Activated CD4-positive, alpha-beta T cell treated with anti-CD3 and anti-CD28 coated beads for 36 hours (primary cell): ENCODE data around the gene ATR. TPM values are rescaled to one million over a fixed set of nuclear protein-coding genes. Genes with fewer than 3 reads are reported as not detected.

Source experiments
- ATAC-seq: fragments of 200-7000 bp; cut with Tn5 transposase; one replicate; pipeline ENCODE4 v1.10.0; 2021; ENCODE audit warnings: mild to moderate bottlenecking, moderate library complexity
- CTCF ChIA-PET: fragments of 350-600 bp; sonication (Branson Sonifier 250); formaldehyde crosslinking; loops from one replicate; lab custom pipeline; 2021; ENCODE audit warnings: antibody characterized with exemption; lab: Charles Lee
- POLR2A ChIA-PET: fragments of 350-600 bp; sonication (Branson Sonifier 250); formaldehyde crosslinking; loops from one replicate; lab custom pipeline; 2021; ENCODE audit warnings: antibody characterized with exemption, inconsistent platforms; lab: Charles Lee
- DNase-seq: peaks from one replicate; pipeline ENCODE4 v3.0.0-alpha.2; 2020
- H3K27ac Mint-ChIP-seq: one replicate; pipeline ENCODE4 v1.8.0; 2021; ENCODE audit warnings: mixed read lengths
- H3K27me3 Mint-ChIP-seq: one replicate; pipeline ENCODE4 v1.8.0; 2021; ENCODE audit warnings: mixed read lengths
- H3K36me3 Mint-ChIP-seq: one replicate; pipeline ENCODE4 v1.8.0; 2021; ENCODE audit warnings: low read depth, mixed read lengths
- H3K4me1 Mint-ChIP-seq: one replicate; pipeline ENCODE4 v1.8.0; 2021; ENCODE audit warnings: mixed read lengths
- H3K4me3 Mint-ChIP-seq: one replicate; pipeline ENCODE4 v1.8.0; 2021; ENCODE audit warnings: mild to moderate bottlenecking, moderate library complexity, mixed read lengths
- H3K9me3 Mint-ChIP-seq: one replicate; pipeline ENCODE4 v1.8.0; 2021; ENCODE audit warnings: low read depth, mixed read lengths
- intact Hi-C, 2 experiments: fragments of 100-400 bp; cut with DNase I in 1 of 2; cut with micrococcal nuclease in 1 of 2; formaldehyde crosslinking; loops; one replicate each; pipeline versions ENCODE4 v1.14.2 to v1.15.1; 2022 to 2024; cut with DNase I, micrococcal nuclease
- total RNA-seq, 2 experiments: library from RNA; stranded (reverse); gene quantifications; one replicate each; pipeline ENCODE4 v1.2.3, GENCODE V29; 2021

ATR gene
- total RNA-seq, 2 experiments from 2014 or later: 36.1 to 39.9 TPM

- DNase-seq (no peak), ATAC-seq (no peak)
- no peaks in the 10 kb centered on the region for H3K9me3 Mint-ChIP-seq
- CTCF ChIA-PET: interaction anchor here (1.6 kb wide), 1 partner anchor 11 kb away, joined by 7 read pairs; no protein-coding TSS in a partner anchor
- peaks cover 6% of the 10 kb centered on the region for H3K4me1 Mint-ChIP-seq
- peaks cover 34% of the 10 kb centered on the region for H3K36me3 Mint-ChIP-seq
- no peaks in the 10 kb centered on the region for H3K27me3 Mint-ChIP-seq
- POLR2A ChIA-PET: no interaction called here
- H3K27ac Mint-ChIP-seq: no peak overlapping the region
- H3K4me3 Mint-ChIP-seq: no peak overlapping the region
- intact Hi-C loops: no loop called here
Measured at GRCh38 chr3:142523921-142524566, 54.5 kb downstream of the ATR start.

DNA sequence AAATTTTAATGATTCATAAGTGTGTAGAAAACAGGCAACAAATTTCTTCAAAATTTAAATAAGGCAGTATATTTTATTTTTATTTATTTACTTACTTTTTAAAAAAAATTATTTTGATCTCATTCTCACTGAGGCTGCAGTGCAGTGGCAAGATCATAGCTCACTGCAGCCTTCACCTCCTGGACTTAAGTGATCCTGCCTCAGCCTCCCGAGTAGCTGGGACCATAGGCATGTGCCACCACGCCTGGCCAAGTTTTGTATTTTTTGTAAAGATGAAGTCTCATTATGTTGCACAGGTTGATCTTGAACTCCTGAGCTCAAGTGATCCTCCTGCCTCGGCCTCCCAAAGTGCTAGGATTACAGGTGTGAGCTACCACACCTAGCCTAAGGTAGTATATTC, 69.5 kb downstream of the ATR start:
- H3K36me3 Mint-ChIP-seq: peaks cover 38% of the 10 kb centered on the region
- peak; percentile 25 for ATAC-seq
- POLR2A ChIA-PET: no interaction called here

DNA sequence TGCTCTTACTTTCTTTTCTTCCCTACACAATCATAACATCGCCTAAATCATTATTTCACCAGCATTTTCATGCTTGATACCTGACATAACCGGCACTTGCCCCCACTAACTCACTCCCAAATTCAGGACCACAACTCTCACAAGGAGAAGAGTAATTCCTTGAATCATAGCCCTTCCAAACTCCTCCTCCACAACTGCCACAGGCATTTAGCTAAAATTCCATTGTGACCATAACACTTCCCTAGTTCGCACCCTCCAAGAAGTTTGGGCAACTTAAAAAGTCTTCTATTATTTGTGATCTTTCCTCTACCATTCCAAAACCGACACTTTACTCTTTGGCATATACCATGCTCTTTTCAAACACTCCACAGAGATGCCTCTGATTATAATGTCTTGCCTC, 71.3 kb downstream of the ATR start:
- peaks cover 9% of the 10 kb centered on the region for H3K4me1 Mint-ChIP-seq
- H3K36me3 Mint-ChIP-seq: peaks cover 44% of the 10 kb centered on the region
- H3K27me3 Mint-ChIP-seq: no peaks in the 10 kb centered on the region
- H3K27ac Mint-ChIP-seq: peak overlapping the region; percentile 45
- no peak overlapping the region for H3K4me3 Mint-ChIP-seq
- no peaks in the 10 kb centered on the region for H3K9me3 Mint-ChIP-seq
- ATAC-seq (no peak), DNase-seq (no peak)
- CTCF ChIA-PET: interaction anchor here (0.7 to 1.2 kb wide), 3 partner anchors 9 to 279 kb away, joined by 3 to 5 read pairs (median 3); no protein-coding TSS in a partner anchor
- intact Hi-C loops: no loop called here
- POLR2A ChIA-PET: no interaction called here

More for the DNA sequence above, 69.5 kb downstream of the ATR start:
- intact Hi-C loops: loop anchor here in 1 of 2 experiments (2.0 kb wide), 2 partner anchors 62 to 68 kb away; no protein-coding TSS in a partner anchor
- peaks cover 9% of the 10 kb centered on the region for H3K4me1 Mint-ChIP-seq
- no peaks in the 10 kb centered on the region for H3K9me3 Mint-ChIP-seq
- H3K27ac Mint-ChIP-seq: peak overlapping the region; percentile 83
- CTCF ChIA-PET: interaction anchor here (1.4 kb wide), 1 partner anchor 21 kb away, joined by 4 read pairs; no protein-coding TSS in a partner anchor
- H3K27me3 Mint-ChIP-seq: no peaks in the 10 kb centered on the region
- peak overlapping the region; percentile 59 for H3K4me3 Mint-ChIP-seq
- DNase-seq: no peak

- ChIA-PET CTCF (no interaction called here), POLR2A (no interaction called here)
- DNase-seq (no peak), ATAC-seq (no peak)
- no peaks in the 10 kb centered on the region for H3K27me3 Mint-ChIP-seq
- H3K4me3 Mint-ChIP-seq: no peak overlapping the region
- no peak overlapping the region for H3K27ac Mint-ChIP-seq
- peaks cover 20% of the 10 kb centered on the region for H3K4me1 Mint-ChIP-seq
- H3K9me3 Mint-ChIP-seq: no peaks in the 10 kb centered on the region
- intact Hi-C loops: no loop called here
- H3K36me3 Mint-ChIP-seq: peaks cover 56% of the 10 kb centered on the region
Measured at GRCh38 chr3:142502187-142502985, 76.1 kb downstream of the ATR start.

- ChIA-PET CTCF (interaction anchor here (0.7 kb wide), 1 partner anchor 189 kb away, joined by 3 read pairs; no protein-coding TSS in a partner anchor), POLR2A (no interaction called here)
- no peak for DNase-seq
- Mint-ChIP-seq H3K9me3 (no peaks in the 10 kb centered on the region), H3K27ac (no peak overlapping the region), H3K4me3 (no peak overlapping the region), H3K27me3 (no peaks in the 10 kb centered on the region), H3K36me3 (peaks cover 58% of the 10 kb centered on the region), H3K4me1 (peaks cover 16% of the 10 kb centered on the region)
- intact Hi-C loops: no loop called here
- no peak for ATAC-seq
Measured at GRCh38 chr3:142501004-142501926, 77.3 kb downstream of the ATR start.

DNA sequence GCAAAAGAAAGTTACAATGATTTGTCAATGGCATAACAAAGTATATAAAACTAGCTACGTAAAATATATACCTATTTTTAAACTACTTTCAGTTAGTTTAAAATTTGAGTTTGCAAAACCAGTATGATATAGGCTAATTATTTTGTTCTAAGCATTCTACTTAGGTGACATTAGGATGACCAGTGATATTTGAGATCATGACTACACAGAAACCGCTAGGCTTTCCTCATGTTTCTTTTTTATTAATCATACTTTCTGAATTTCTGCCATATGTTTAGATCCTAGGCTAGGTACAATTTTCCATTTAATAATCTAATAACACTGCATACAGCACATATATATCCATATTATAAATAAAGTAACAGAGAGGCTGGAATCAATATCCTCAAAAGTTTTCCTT, 78.3 kb downstream of the ATR start:
- Mint-ChIP-seq H3K9me3 (no peaks in the 10 kb centered on the region), H3K27me3 (no peaks in the 10 kb centered on the region), H3K36me3 (peaks cover 57% of the 10 kb centered on the region), H3K27ac (no peak overlapping the region), H3K4me1 (peaks cover 16% of the 10 kb centered on the region), H3K4me3 (no peak overlapping the region)
- POLR2A ChIA-PET: no interaction called here
- intact Hi-C loops: no loop called here
- DNase-seq (no peak), ATAC-seq (no peak)
- CTCF ChIA-PET: interaction anchor here (0.7 kb wide), 2 partner anchors 188 to 596 kb away, joined by 3 read pairs; no protein-coding TSS in a partner anchor

DNA sequence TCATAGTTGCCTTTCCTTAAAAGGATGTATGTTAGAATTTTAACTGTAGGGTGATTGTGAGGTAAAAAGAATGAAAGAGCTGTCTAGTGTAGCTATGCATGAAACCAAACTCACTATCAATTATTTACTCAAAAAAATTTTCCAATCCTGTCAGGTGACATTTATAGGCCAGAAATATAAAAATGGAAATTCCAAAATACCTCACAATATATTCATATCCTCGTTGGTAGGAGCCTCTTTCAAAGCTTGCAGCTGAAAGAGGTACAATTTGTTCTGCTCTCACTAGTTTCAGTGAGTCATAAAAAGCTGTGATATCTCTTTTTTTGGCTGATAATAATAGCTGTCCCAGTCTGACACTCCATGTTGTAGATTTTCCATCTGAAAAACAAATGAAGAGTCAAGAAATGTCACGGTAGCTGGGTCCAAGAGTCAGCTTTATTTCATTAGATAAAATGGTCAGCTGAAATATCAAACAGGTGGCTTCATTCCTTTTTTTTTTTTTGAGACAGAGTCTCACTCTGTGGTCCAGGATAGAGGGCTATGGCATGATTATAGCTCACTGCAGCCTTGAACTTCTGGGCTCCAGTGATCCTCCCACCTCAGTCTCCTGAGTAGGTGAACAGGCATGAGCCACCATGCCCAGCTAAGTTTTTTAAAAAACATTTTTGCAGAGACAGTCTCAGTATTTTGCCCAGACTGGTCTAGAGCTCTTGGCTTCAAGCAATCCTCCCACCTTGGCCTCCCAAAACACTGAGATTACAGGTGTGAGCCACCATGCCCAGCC, 79.9 kb downstream of the ATR start:
- H3K27ac Mint-ChIP-seq: peak overlapping the region; percentile 62
- peak; percentile 90 for ATAC-seq
- peaks cover 64% of the 10 kb centered on the region for H3K36me3 Mint-ChIP-seq
- POLR2A ChIA-PET: no interaction called here
- H3K4me3 Mint-ChIP-seq: no peak overlapping the region
- peaks cover 16% of the 10 kb centered on the region for H3K4me1 Mint-ChIP-seq
- H3K9me3 Mint-ChIP-seq: no peaks in the 10 kb centered on the region
- no peak for DNase-seq
- no peaks in the 10 kb centered on the region for H3K27me3 Mint-ChIP-seq
- intact Hi-C loops: loop anchor here in 1 of 2 experiments (2.0 kb wide), 1 partner anchor 52 kb away; no protein-coding TSS in a partner anchor
- CTCF ChIA-PET: interaction anchor here (0.5 to 1.6 kb wide), 5 partner anchors 9 to 1039 kb away, joined by 3 to 5 read pairs (median 3); no protein-coding TSS in a partner anchor

GRCh38 chr3:142497729-142498128, 80.8 kb downstream of the ATR start:
- CTCF ChIA-PET: interaction anchor here (1.3 to 1.6 kb wide), 2 partner anchors 9 to 15 kb away, joined by 4 to 5 read pairs; no protein-coding TSS in a partner anchor
- DNase-seq (no peak), ATAC-seq (peak; percentile 48)
- intact Hi-C loops: loop anchor here in 1 of 2 experiments (2.0 kb wide), 1 partner anchor 51 kb away; no protein-coding TSS in a partner anchor
- Mint-ChIP-seq H3K9me3 (no peaks in the 10 kb centered on the region), H3K4me1 (peaks cover 16% of the 10 kb centered on the region), H3K27me3 (no peaks in the 10 kb centered on the region), H3K27ac (no peak overlapping the region), H3K36me3 (peaks cover 67% of the 10 kb centered on the region), H3K4me3 (no peak overlapping the region)
- POLR2A ChIA-PET: no interaction called here

DNA sequence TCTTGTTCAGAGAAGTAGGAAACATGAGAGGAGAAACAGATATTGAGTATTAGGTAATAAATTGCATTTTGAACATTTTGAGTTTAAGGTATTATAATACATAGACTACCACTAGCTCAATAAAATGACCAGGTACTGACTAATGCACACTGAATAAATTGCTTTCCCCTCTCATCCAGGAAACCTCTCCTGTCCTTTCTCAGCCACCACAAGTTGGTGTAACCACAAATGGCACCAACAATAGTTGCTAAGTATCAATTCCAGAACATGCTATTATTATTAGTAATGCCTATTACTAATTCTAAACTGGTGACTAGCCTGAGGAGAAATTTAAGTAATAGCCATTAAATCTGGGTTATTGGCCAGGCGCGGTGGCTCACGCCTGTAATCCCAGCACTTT, 83.4 kb downstream of the ATR start:
- ChIA-PET CTCF (no interaction called here), POLR2A (no interaction called here)
- DNase-seq: no peak
- intact Hi-C loops: no loop called here
- H3K27ac Mint-ChIP-seq: no peak overlapping the region
- no peaks in the 10 kb centered on the region for H3K9me3 Mint-ChIP-seq
- no peaks in the 10 kb centered on the region for H3K27me3 Mint-ChIP-seq
- H3K4me3 Mint-ChIP-seq: no peak overlapping the region
- peaks cover 73% of the 10 kb centered on the region for H3K36me3 Mint-ChIP-seq
- H3K4me1 Mint-ChIP-seq: peaks cover 12% of the 10 kb centered on the region
- ATAC-seq: no peak

GRCh38 chr3:142492184-142492583, 86.3 kb downstream of the ATR start:
- Mint-ChIP-seq H3K27ac (no peak overlapping the region), H3K4me1 (no peaks in the 10 kb centered on the region)
- DNase-seq: no peak

More at GRCh38 chr3:142492184-142492583, 86.3 kb downstream of the ATR start:
- peaks cover 78% of the 10 kb centered on the region for H3K36me3 Mint-ChIP-seq
- no peaks in the 10 kb centered on the region for H3K9me3 Mint-ChIP-seq
- no peak for ATAC-seq
- intact Hi-C loops: no loop called here
- ChIA-PET CTCF (no interaction called here), POLR2A (no interaction called here)
- no peak overlapping the region for H3K4me3 Mint-ChIP-seq
- H3K27me3 Mint-ChIP-seq: no peaks in the 10 kb centered on the region
